ENCODE results near the gene COX20.

- TF ChIP-seq CTCF (IDR thresholded peaks at IDR 0.05) (no peak), POLR2AphosphoS5 (IDR thresholded peaks at IDR 0.05) (no peak), EP300 (IDR thresholded peaks at IDR 0.05) (no peak)
Measured at GRCh38 chr1:244817415-244817894, 18.0 kb upstream of the COX20 start.
